H1 (cell line): ENCODE measurements around the gene CAP1. TPM values are rescaled to one million over a fixed set of nuclear protein-coding genes. Genes with fewer than 3 reads are reported as not detected.

ENCODE experiments used
- BRCA1 ChIP-seq: IDR thresholded peaks from 2 replicates; pipeline ENCODE4 v1.6.1; 2012; ENCODE audit warnings: low read depth, low read length, improper control_type of control experiment
- CHD7 ChIP-seq: fragments of 300-600 bp; sonication (generic); IDR thresholded peaks from 2 replicates; pipeline ENCODE4 v1.7.1; 2012; ENCODE audit warnings: low read length, moderate library complexity, mild to moderate bottlenecking, inconsistent platforms; ENCODE audit not compliant: insufficient replicate concordance
- MAX ChIP-seq: IDR thresholded peaks from 2 replicates; pipeline ENCODE4 v1.6.1; 2012; ENCODE audit warnings: inconsistent platforms
- POLR2A ChIP-seq, 2 experiments: IDR thresholded peaks; 1 replicate in 1 of 2; 2 replicates in 1 of 2; pipeline ENCODE4 v1.6.1; 2011; ENCODE audit warnings: low read depth in 2 of 2, low read length in 2 of 2, mild to moderate bottlenecking in 2 of 2; ENCODE audit errors: control extremely low read depth in 1 of 2
- SAP30 ChIP-seq: fragments of 300-600 bp; sonication (generic); IDR thresholded peaks from 2 replicates; pipeline ENCODE4 v1.7.1; 2012; ENCODE audit warnings: low read length, moderate library complexity, mild to moderate bottlenecking, inconsistent platforms; ENCODE audit not compliant: insufficient read depth, insufficient replicate concordance
- SIN3A ChIP-seq, 2 experiments: IDR thresholded peaks in 1 of 2; conservative IDR thresholded peaks in 1 of 2; 2 replicates each; pipeline ENCODE4 v1.6.1; 2011 to 2012; ENCODE audit warnings: low read length in 2 of 2, improper control_type of control experiment in 1 of 2, low read depth in 1 of 2, mild to moderate bottlenecking in 1 of 2
- USF2 ChIP-seq: IDR thresholded peaks from 2 replicates; pipeline ENCODE4 v1.6.1; 2011; ENCODE audit warnings: low read length, improper control_type of control experiment
- ZNF274 ChIP-seq: IDR thresholded peaks from 2 replicates; pipeline ENCODE4 v1.7.0; 2012; ENCODE audit warnings: low read length, borderline replicate concordance; ENCODE audit errors: extremely low read depth
- polyA plus RNA-seq, 7 experiments: library from polyadenylated mRNA; depleted of rRNA in 3 of 7; stranded (reverse) in 5 of 7; unstranded in 2 of 7; fragments of >200 nt in 5 of 7; fragments of 200-250 nt in 2 of 7; gene quantifications; 1 replicate in 5 of 7; 2 replicates in 1 of 7; 4 replicates in 1 of 7; pipeline versions ENCODE4 v1.2.1 to v1.2.3, GENCODE V29; 2011 to 2013; ENCODE audit warnings: missing spikeins in 2 of 7, mixed read lengths in 2 of 7
- total RNA-seq: library from RNA; stranded (reverse); fragmentation: NEBNext Ultra II Directional; extraction: Animal tissue kit (Norgen Biotek cat#: 25700); gene quantifications from 2 replicates; pipeline ENCODE4 v1.2.1, GENCODE V29; 2021

The CAP1 gene
- total and polyA plus RNA-seq, 2 of the 8 experiments (the other 6 are each of a cell fraction or from before 2014, with no cell fraction given): 140 to 295 TPM

GRCh38 chr1:40096977-40097782, 56.7 kb downstream of the CAP1 start, which contains the start of gene PPT1 (continued):
- TF ChIP-seq CHD7 (no peak), SAP30 (peak; percentile 57), USF2 (peak; percentile 88), MAX (peak; percentile 97), SIN3A (conservative IDR thresholded peaks at IDR 0.05 in 1 of 2, IDR thresholded peaks at IDR 0.05 in 1 of 2; ENCODE audit: low read depth in 1 of 2, low read length in 2 of 2) (peak in 1 of 2 experiments; percentile 86; a peak in 2 of 4 replicates), ZNF274 (no peak), BRCA1 (no peak; the same call in 1 of the 2 replicates), POLR2A (IDR thresholded peaks at IDR 0.05; ENCODE audit: control extremely low read depth in 1 of 2, low read depth in 2 of 2, low read length in 2 of 2) (peak; percentile 84 to 85)
